ENCODE measurements around the gene SRP54. TPM values are rescaled to one million over a fixed set of nuclear protein-coding genes. Genes with fewer than 3 reads are reported as not detected.

The SRP54 gene
- total RNA-seq, 1 experiment from 2014 or later, result 106 TPM

GRCh38 chr14:34970665-34971064, 12.1 kb upstream of the SRP54 start:
- Histone ChIP-seq H3K27me3 (no peaks in the 10 kb centered on the region), H3K36me3 (peaks cover 3% of the 10 kb centered on the region; the same call in 1 of the 2 replicates), H3K4me3 (no peak overlapping the region), H3K4me1 (no peaks in the 10 kb centered on the region), H3K27ac (no peak overlapping the region), H3K9me3 (replicated peaks) (no peaks in the 10 kb centered on the region)
- no peak for DNase-seq

GRCh38 chr14:34971381-34971780, 11.4 kb upstream of the SRP54 start:
- DNase-seq, result no peak
- no peaks in the 10 kb centered on the region for H3K4me1 ChIP-seq
- no peaks in the 10 kb centered on the region for H3K9me3 ChIP-seq (replicated peaks)
- H3K4me3 ChIP-seq, result no peak overlapping the region
- H3K36me3 ChIP-seq, result peaks cover 3% of the 10 kb centered on the region; the same call in 1 of the 2 replicates
- no peaks in the 10 kb centered on the region for H3K27me3 ChIP-seq
- H3K27ac ChIP-seq, result no peak overlapping the region

GRCh38 chr14:34971801-34972200, 11.0 kb upstream of the SRP54 start:
- H3K4me3 ChIP-seq, result no peak overlapping the region
- H3K27me3 ChIP-seq, result no peaks in the 10 kb centered on the region
- no peak for DNase-seq
- no peaks in the 10 kb centered on the region for H3K9me3 ChIP-seq (replicated peaks)
- no peaks in the 10 kb centered on the region for H3K4me1 ChIP-seq
- H3K27ac ChIP-seq, result no peak overlapping the region
- peaks cover 3% of the 10 kb centered on the region; the same call in 1 of the 2 replicates for H3K36me3 ChIP-seq

GRCh38 chr14:34978444-34978843, 4.3 kb upstream of the SRP54 start:
- DNase-seq, result no peak
- no peaks in the 10 kb centered on the region for H3K4me1 ChIP-seq
- H3K27ac ChIP-seq, result no peak overlapping the region
- no peaks in the 10 kb centered on the region for H3K27me3 ChIP-seq
- H3K9me3 ChIP-seq (replicated peaks), result no peaks in the 10 kb centered on the region
- H3K4me3 ChIP-seq, result no peak overlapping the region
- H3K36me3 ChIP-seq, result no peaks in the 10 kb centered on the region

GRCh38 chr14:34980337-34980900, 2.4 kb upstream of the SRP54 start:
- no peak for DNase-seq

GRCh38 chr14:34981743-34982420, 910 bp upstream of the SRP54 start:
- H3K4me3 ChIP-seq, result peak overlapping the region; percentile 71
- DNase-seq, result peak in 1 of 2 experiments; percentile 39

More at GRCh38 chr14:34980337-34980900, 2.4 kb upstream of the SRP54 start:
- no peak overlapping the region; the same call in 1 of the 2 replicates for H3K27ac ChIP-seq
- H3K9me3 ChIP-seq (replicated peaks), result no peaks in the 10 kb centered on the region
- no peaks in the 10 kb centered on the region for H3K27me3 ChIP-seq
- peak overlapping the region; percentile 71 for H3K4me3 ChIP-seq
- H3K4me1 ChIP-seq, result peaks cover 4% of the 10 kb centered on the region; the same call in 1 of the 2 replicates
- no peaks in the 10 kb centered on the region for H3K36me3 ChIP-seq

GRCh38 chr14:34983148-34983760, 462 bp downstream of the SRP54 start:
- Histone ChIP-seq H3K4me3 (peak overlapping the region; percentile 71), H3K9me3 (replicated peaks) (no peaks in the 10 kb centered on the region), H3K27me3 (no peaks in the 10 kb centered on the region), H3K4me1 (peaks cover 4% of the 10 kb centered on the region; the same call in 1 of the 2 replicates), H3K27ac (peak overlapping the region; percentile 89), H3K36me3 (no peaks in the 10 kb centered on the region)
- no peak for DNase-seq

More at GRCh38 chr14:34981743-34982420, 910 bp upstream of the SRP54 start:
- Histone ChIP-seq H3K9me3 (replicated peaks) (no peaks in the 10 kb centered on the region), H3K4me1 (peaks cover 4% of the 10 kb centered on the region; the same call in 1 of the 2 replicates), H3K27me3 (no peaks in the 10 kb centered on the region), H3K36me3 (no peaks in the 10 kb centered on the region), H3K27ac (peak overlapping the region; percentile 89)

GRCh38 chr14:34983786-34984185, 994 bp downstream of the SRP54 start:
- Histone ChIP-seq H3K4me1 (peaks cover 4% of the 10 kb centered on the region; the same call in 1 of the 2 replicates), H3K36me3 (peaks cover 2% of the 10 kb centered on the region; the same call in 1 of the 2 replicates), H3K4me3 (peak overlapping the region; percentile 71), H3K27ac (no peak overlapping the region), H3K9me3 (replicated peaks) (no peaks in the 10 kb centered on the region), H3K27me3 (no peaks in the 10 kb centered on the region)
- DNase-seq, result no peak

GRCh38 chr14:34985740-34986139, 2.9 kb downstream of the SRP54 start:
- no peak overlapping the region for H3K4me3 ChIP-seq
- H3K9me3 ChIP-seq (replicated peaks), result no peaks in the 10 kb centered on the region
- H3K4me1 ChIP-seq, result peaks cover 4% of the 10 kb centered on the region; the same call in 1 of the 2 replicates
- no peaks in the 10 kb centered on the region for H3K27me3 ChIP-seq
- DNase-seq, result no peak
- H3K27ac ChIP-seq, result no peak overlapping the region
- peaks cover 3% of the 10 kb centered on the region; the same call in 1 of the 2 replicates for H3K36me3 ChIP-seq

GRCh38 chr14:34987180-34987579, 4.4 kb downstream of the SRP54 start:
- Histone ChIP-seq H3K27me3 (no peaks in the 10 kb centered on the region), H3K4me3 (no peak overlapping the region), H3K4me1 (peaks cover 4% of the 10 kb centered on the region; the same call in 1 of the 2 replicates), H3K27ac (no peak overlapping the region), H3K9me3 (replicated peaks) (no peaks in the 10 kb centered on the region), H3K36me3 (peaks cover 3% of the 10 kb centered on the region; the same call in 1 of the 2 replicates)
- DNase-seq, result no peak

- Histone ChIP-seq H3K4me3 (no peak overlapping the region), H3K27me3 (no peaks in the 10 kb centered on the region), H3K4me1 (no peaks in the 10 kb centered on the region), H3K36me3 (peaks cover 6% of the 10 kb centered on the region; the same call in 1 of the 2 replicates), H3K27ac (no peak overlapping the region), H3K9me3 (replicated peaks) (no peaks in the 10 kb centered on the region)
- DNase-seq, result no peak
These were observed 7.0 kb downstream of the SRP54 start for GRCh38 chr14:34989762-34990161.

- no peaks in the 10 kb centered on the region; the same call in 1 of the 2 replicates for H3K9me3 ChIP-seq (replicated peaks)
- H3K27me3 ChIP-seq, result no peaks in the 10 kb centered on the region
- peaks cover 9% of the 10 kb centered on the region; the same call in 1 of the 2 replicates for H3K36me3 ChIP-seq
- H3K27ac ChIP-seq, result no peak overlapping the region
- no peak overlapping the region for H3K4me3 ChIP-seq
- H3K4me1 ChIP-seq, result peaks cover 18% of the 10 kb centered on the region
- DNase-seq, result no peak
These were observed 10.6 kb downstream of the SRP54 start for GRCh38 chr14:34993426-34993825.

GRCh38 chr14:34994668-34995067, 11.9 kb downstream of the SRP54 start:
- no peaks in the 10 kb centered on the region for H3K27me3 ChIP-seq
- H3K9me3 ChIP-seq (replicated peaks), result no peaks in the 10 kb centered on the region; the same call in 1 of the 2 replicates
- no peak overlapping the region for H3K4me3 ChIP-seq
- no peak overlapping the region for H3K27ac ChIP-seq
- peaks cover 13% of the 10 kb centered on the region for H3K36me3 ChIP-seq
- no peak for DNase-seq
- peaks cover 18% of the 10 kb centered on the region for H3K4me1 ChIP-seq

GRCh38 chr14:34997762-34998161, 15.0 kb downstream of the SRP54 start:
- no peaks in the 10 kb centered on the region; the same call in 1 of the 2 replicates for H3K9me3 ChIP-seq (replicated peaks)
- H3K27ac ChIP-seq, result peak overlapping the region; percentile 55
- H3K4me3 ChIP-seq, result no peak overlapping the region
- DNase-seq, result peak; percentile 29 to 76
- H3K36me3 ChIP-seq, result peaks cover 21% of the 10 kb centered on the region
- peaks cover 18% of the 10 kb centered on the region for H3K4me1 ChIP-seq
- no peaks in the 10 kb centered on the region for H3K27me3 ChIP-seq

- no peak overlapping the region for H3K27ac ChIP-seq
- H3K36me3 ChIP-seq, result peaks cover 26% of the 10 kb centered on the region
- peaks cover 18% of the 10 kb centered on the region for H3K4me1 ChIP-seq
- no peaks in the 10 kb centered on the region; the same call in 1 of the 2 replicates for H3K9me3 ChIP-seq (replicated peaks)
- no peaks in the 10 kb centered on the region for H3K27me3 ChIP-seq
- no peak for DNase-seq
- no peak overlapping the region for H3K4me3 ChIP-seq
These were observed 16.7 kb downstream of the SRP54 start for GRCh38 chr14:34999500-34999899.
